K562 (cell line): ENCODE results near the gene FTSJ3. TPM values are rescaled to one million over a fixed set of nuclear protein-coding genes. Genes with fewer than 3 reads are reported as not detected.
A peak's percentile ranks its signal among the peaks of the same experiment; 100 is the strongest.

Experiments used
- E2F4 ChIP-seq: sonication (generic); formaldehyde crosslinking; IDR thresholded peaks from 2 replicates; pipeline ENCODE4 v1.8.0; 2022; ENCODE audit warnings: mild to moderate bottlenecking, low read depth, missing genetic modification reagents
- ELF2 ChIP-seq: fragments of 250-450 bp; sonication (Bioruptor Pico); IDR thresholded peaks from 2 replicates; pipeline ENCODE4 v1.5.0; 2021; ENCODE audit warnings: mild to moderate bottlenecking
- MLLT1 ChIP-seq, 2 experiments: fragments of 450-650 bp; IDR thresholded peaks; 2 replicates each; pipeline ENCODE4 v1.6.1; 2016
- NR0B1 ChIP-seq: fragments of 450-650 bp; IDR thresholded peaks from one replicate; pipeline ENCODE4 v1.6.1; 2018; ENCODE audit warnings: mild to moderate bottlenecking, moderate library complexity; ENCODE audit not compliant: partially characterized antibody
- NR4A1 ChIP-seq, 2 experiments: fragments of 250-450 bp in 1 of 2; fragments of 450-650 bp in 1 of 2; sonication (Bioruptor Pico) in 1 of 2; IDR thresholded peaks; 2 replicates each; pipeline versions ENCODE4 v1.4.0 to v1.6.1; 2016 to 2020; ENCODE audit warnings: mild to moderate bottlenecking in 2 of 2, missing compliant biosample characterization in 1 of 2, missing genetic modification characterization in 1 of 2, moderate library complexity in 1 of 2
- POLR2G ChIP-seq: fragments of 200-400 bp; formaldehyde crosslinking; IDR thresholded peaks from 2 replicates; pipeline ENCODE4 v1.6.1; 2017; ENCODE audit warnings: low read depth, mild to moderate bottlenecking, antibody characterized with exemption, low read length, moderate library complexity
- PTBP1 ChIP-seq: fragments of 200-400 bp; formaldehyde crosslinking; IDR thresholded peaks from 2 replicates; pipeline ENCODE4 v1.6.1; 2017; ENCODE audit warnings: low read depth, low read length
- SP2 ChIP-seq: IDR thresholded peaks from 2 replicates; pipeline ENCODE4 v1.6.1; 2011; ENCODE audit warnings: mild to moderate bottlenecking, low read depth, low read length, moderate library complexity; ENCODE audit not compliant: poor library complexity, severe bottlenecking; ENCODE audit errors: extremely low read depth
- SPI1 ChIP-seq: IDR thresholded peaks from 2 replicates; pipeline ENCODE4 v1.6.1; 2011; ENCODE audit warnings: low read depth, low read length, control low read depth, borderline replicate concordance
- SRSF1 ChIP-seq: fragments of 200-400 bp; formaldehyde crosslinking; IDR thresholded peaks from 2 replicates; pipeline ENCODE4 v1.6.1; 2017; ENCODE audit warnings: mild to moderate bottlenecking, low read depth, low read length, moderate library complexity
- SRSF7 ChIP-seq: fragments of 200-400 bp; formaldehyde crosslinking; optimal IDR thresholded peaks from 2 replicates; pipeline ENCODE3; 2017; ENCODE audit warnings: mild to moderate bottlenecking, low read depth, low read length
- TFE3 ChIP-seq: fragments of 450-650 bp; formaldehyde crosslinking; IDR thresholded peaks from 2 replicates; pipeline ENCODE4 v1.4.0; 2020; ENCODE audit warnings: mild to moderate bottlenecking, mixed read lengths
- THAP12 ChIP-seq: fragments of 250-450 bp; sonication (Bioruptor Pico); IDR thresholded peaks from 2 replicates; pipeline ENCODE4 v1.9.0; 2021; ENCODE audit warnings: mild to moderate bottlenecking, inconsistent platforms
- XRCC3 ChIP-seq: fragments of 450-650 bp; IDR thresholded peaks from 2 replicates; pipeline ENCODE4 v1.6.1; 2017; ENCODE audit warnings: mild to moderate bottlenecking, moderate library complexity
- polyA plus RNA-seq, 8 experiments: library from polyadenylated mRNA; depleted of rRNA in 4 of 8; stranded (reverse) in 5 of 8; unstranded in 3 of 8; fragments of >200 nt; fragmentation: Nextera tagmentation in 2 of 8; fragmentation: Illumina TruSeq in 1 of 8; extraction: Ambion mirVana in 2 of 8; extraction: Trizol in 1 of 8; gene quantifications; 2 replicates each; pipeline versions ENCODE4 v1.2.1 to v1.2.3, GENCODE V29; 2011 to 2014; ENCODE audit warnings: inconsistent platforms in 1 of 8, missing spikeins in 1 of 8
- total RNA-seq, 7 experiments: library from RNA; depleted of rRNA in 6 of 7; stranded (reverse); fragments of >200 nt in 6 of 7; fragmentation: Illumina TruSeq in 2 of 7; extraction: Trizol in 2 of 7; gene quantifications; 2 replicates each; pipeline versions ENCODE4 v1.2.1 to v1.2.3, GENCODE V29; 2011 to 2021; ENCODE audit warnings: low replicate concordance in 1 of 7
- TF ChIP-seq, protein P1 (sequence below): fragments of 250-450 bp; sonication (Bioruptor Pico); IDR thresholded peaks from 2 replicates; pipeline ENCODE4 v1.8.0; 2021; ENCODE audit warnings: moderate library complexity, mild to moderate bottlenecking, inconsistent platforms

The FTSJ3 gene
- total and polyA plus RNA-seq, 9 of the 15 experiments (the other 6 are each of a cell fraction or from before 2014, with no cell fraction given), result 18.0 to 65.6 (median 52.4) TPM

DNA sequence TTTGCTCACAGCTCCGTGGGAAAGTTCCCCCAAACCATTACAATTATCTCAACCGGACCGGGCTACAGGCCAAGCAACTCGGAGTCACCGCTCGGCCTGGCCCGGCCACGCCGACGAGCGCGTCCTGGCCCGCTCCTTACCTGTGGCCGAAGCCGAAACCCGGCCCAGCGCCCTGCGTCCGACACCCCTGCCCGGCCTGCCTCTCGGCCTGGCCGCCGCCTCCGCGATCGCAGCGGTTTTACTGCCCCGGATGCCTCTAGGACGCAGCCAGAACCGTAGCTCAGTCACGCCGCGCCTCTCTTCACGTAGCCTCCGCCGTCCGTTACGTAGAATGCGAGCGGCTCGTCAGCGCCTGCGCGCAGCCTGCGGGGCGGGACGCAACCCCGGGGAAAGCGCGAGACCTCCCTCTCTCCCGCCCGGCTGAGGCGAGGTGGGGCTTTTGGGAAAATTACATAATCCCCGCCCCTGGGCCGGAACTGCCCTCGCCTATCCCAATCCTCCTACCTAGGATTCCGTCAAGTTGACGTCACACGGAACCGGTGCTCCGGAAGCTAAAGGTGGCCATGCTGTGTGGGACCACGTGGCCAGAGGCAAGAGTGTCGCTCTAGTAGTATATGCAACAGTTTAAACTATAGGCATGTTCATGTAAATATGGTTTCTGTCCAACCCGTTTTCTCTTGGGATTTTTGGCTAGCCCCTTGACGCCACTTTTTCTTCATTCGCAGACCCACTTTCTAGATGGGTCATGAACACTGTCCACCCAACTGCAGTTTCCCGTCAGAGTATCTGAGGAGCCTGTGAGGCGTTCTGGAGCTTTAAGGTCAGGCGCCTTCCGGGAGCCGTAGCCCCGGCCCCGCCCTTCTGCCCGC is 54.0 kb downstream of the FTSJ3 start, which contains the start of gene CCDC47 (continued):
- TF ChIP-seq NR4A1 (CRISPR knock-in tag; IDR thresholded peaks at IDR 0.05), result 0 out of 2 replicates have a peak, but pooled peaks have one; percentile 43
- no peak for TF ChIP-seq NR4A1 (tag; IDR thresholded peaks at IDR 0.05)
- TF ChIP-seq POLR2G, result peak; percentile 98
- no peak for TF ChIP-seq PTBP1
- peak; percentile 85; the same call in 1 of the 2 replicates for TF ChIP-seq SRSF1
- 0 out of 2 replicates have a peak, but pooled peaks have one; percentile 27 for TF ChIP-seq E2F4 (CRISPR knock-in tag)
- TF ChIP-seq TFE3, result 0 out of 2 replicates have a peak, but pooled peaks have one; percentile 8
- TF ChIP-seq NR0B1, result no peak
- TF ChIP-seq XRCC3, result no peak
- TF ChIP-seq, protein P1, sequence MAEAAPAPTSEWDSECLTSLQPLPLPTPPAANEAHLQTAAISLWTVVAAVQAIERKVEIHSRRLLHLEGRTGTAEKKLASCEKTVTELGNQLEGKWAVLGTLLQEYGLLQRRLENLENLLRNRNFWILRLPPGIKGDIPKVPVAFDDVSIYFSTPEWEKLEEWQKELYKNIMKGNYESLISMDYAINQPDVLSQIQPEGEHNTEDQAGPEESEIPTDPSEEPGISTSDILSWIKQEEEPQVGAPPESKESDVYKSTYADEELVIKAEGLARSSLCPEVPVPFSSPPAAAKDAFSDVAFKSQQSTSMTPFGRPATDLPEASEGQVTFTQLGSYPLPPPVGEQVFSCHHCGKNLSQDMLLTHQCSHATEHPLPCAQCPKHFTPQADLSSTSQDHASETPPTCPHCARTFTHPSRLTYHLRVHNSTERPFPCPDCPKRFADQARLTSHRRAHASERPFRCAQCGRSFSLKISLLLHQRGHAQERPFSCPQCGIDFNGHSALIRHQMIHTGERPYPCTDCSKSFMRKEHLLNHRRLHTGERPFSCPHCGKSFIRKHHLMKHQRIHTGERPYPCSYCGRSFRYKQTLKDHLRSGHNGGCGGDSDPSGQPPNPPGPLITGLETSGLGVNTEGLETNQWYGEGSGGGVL (CRISPR knock-in tag), result no peak
- no peak for TF ChIP-seq SP2
- peak; percentile 95 for TF ChIP-seq THAP12 (CRISPR knock-in tag)
- TF ChIP-seq ELF2 (CRISPR knock-in tag), result peak; percentile 20; the same call in 1 of the 2 replicates
- no peak for TF ChIP-seq SRSF7
- TF ChIP-seq MLLT1 (IDR thresholded peaks at IDR 0.05), result peak; percentile 77 to 84; a peak in 2 of 4 replicates
- 0 out of 2 replicates have a peak, but pooled peaks have one; percentile 11 for TF ChIP-seq SPI1
